HepG2 (cell line): Measurements from ENCODE around the gene WDR87. TPM values are rescaled to one million over a fixed set of nuclear protein-coding genes. Genes with fewer than 3 reads are reported as not detected.

ENCODE experiments used
- AKNA ChIP-seq: sonication (generic); formaldehyde crosslinking; IDR thresholded peaks from 2 replicates; pipeline ENCODE4 v1.4.0; 2020; ENCODE audit warnings: missing genetic modification reagents, borderline replicate concordance
- ASH2L ChIP-seq: fragments of 300-600, 200-600 bp; sonication (generic); IDR thresholded peaks from 2 replicates; pipeline ENCODE4 v1.7.0; 2017; ENCODE audit warnings: low read depth, mild to moderate bottlenecking, moderate library complexity, mixed read lengths, low read length; ENCODE audit not compliant: insufficient read length
- ATF7-NPFF ChIP-seq: sonication (generic); formaldehyde crosslinking; IDR thresholded peaks from 2 replicates; pipeline ENCODE4 v1.8.1; 2023; ENCODE audit warnings: mild to moderate bottlenecking, low read depth, missing genetic modification reagents, moderate library complexity
- BRCA1 ChIP-seq: sonication (generic); formaldehyde crosslinking; IDR thresholded peaks from 2 replicates; pipeline ENCODE4 v1.4.0; 2020; ENCODE audit warnings: missing genetic modification reagents
- HDAC6 ChIP-seq: fragments of 200-600 bp; sonication (generic); IDR thresholded peaks from 2 replicates; pipeline ENCODE4 v1.7.0; 2017; ENCODE audit warnings: mild to moderate bottlenecking, antibody characterized with exemption, low read length, low read depth
- KLF11 ChIP-seq: IDR thresholded peaks from 2 replicates; pipeline ENCODE4 v1.6.1; 2016; ENCODE audit warnings: missing compliant biosample characterization
- LCORL ChIP-seq, 2 experiments: fragments of 450-650 bp in 1 of 2; sonication (generic) in 1 of 2; formaldehyde crosslinking in 1 of 2; IDR thresholded peaks; 2 replicates each; pipeline versions ENCODE4 v1.5.0 to v1.6.1; 2017 to 2020; ENCODE audit warnings: antibody characterized with exemption in 1 of 2, missing genetic modification reagents in 1 of 2
- NFE2L1 ChIP-seq: sonication (generic); formaldehyde crosslinking; IDR thresholded peaks from 2 replicates; pipeline ENCODE4 v1.4.0; 2020; ENCODE audit warnings: missing genetic modification reagents, mild to moderate bottlenecking, borderline replicate concordance
- REPIN1 ChIP-seq: sonication (generic); formaldehyde crosslinking; IDR thresholded peaks from 2 replicates; pipeline ENCODE4 v1.8.0; 2022; ENCODE audit warnings: missing genetic modification reagents, low read depth, mild to moderate bottlenecking, borderline replicate concordance
- SMARCC2 ChIP-seq: fragments of 450-650 bp; IDR thresholded peaks from 2 replicates; pipeline ENCODE4 v1.6.1; 2017; ENCODE audit warnings: antibody characterized with exemption, mild to moderate bottlenecking
- SP5 ChIP-seq: IDR thresholded peaks from 2 replicates; pipeline ENCODE4 v1.6.1; 2016; ENCODE audit warnings: low read depth, borderline replicate concordance
- TCF7L2 ChIP-seq: IDR thresholded peaks from 2 replicates; pipeline ENCODE4 v1.6.1; 2011; ENCODE audit warnings: mild to moderate bottlenecking, low read depth, low read length, moderate library complexity
- ZNF274 ChIP-seq: sonication (generic); formaldehyde crosslinking; IDR thresholded peaks from 2 replicates; pipeline ENCODE4 v1.5.1; 2020; ENCODE audit warnings: mild to moderate bottlenecking, missing genetic modification reagents
- ZNF333 ChIP-seq: sonication (generic); formaldehyde crosslinking; IDR thresholded peaks from 2 replicates; pipeline ENCODE4 v1.4.0; 2020; ENCODE audit warnings: mild to moderate bottlenecking, missing genetic modification reagents, borderline replicate concordance
- ZNF33B ChIP-seq: sonication (generic); formaldehyde crosslinking; IDR thresholded peaks from 2 replicates; pipeline ENCODE4 v1.5.1; 2020; ENCODE audit warnings: mild to moderate bottlenecking, missing genetic modification reagents
- ZNF354B ChIP-seq: sonication (generic); formaldehyde crosslinking; IDR thresholded peaks from 2 replicates; pipeline ENCODE4 v1.8.0; 2022; ENCODE audit warnings: mild to moderate bottlenecking, missing genetic modification reagents
- ZNF382 ChIP-seq: sonication (generic); formaldehyde crosslinking; IDR thresholded peaks from 2 replicates; pipeline ENCODE4 v1.5.0; 2020; ENCODE audit warnings: missing genetic modification reagents, mild to moderate bottlenecking, borderline replicate concordance
- ZNF414 ChIP-seq: sonication (generic); formaldehyde crosslinking; IDR thresholded peaks from 2 replicates; pipeline ENCODE4 v1.5.0; 2020; ENCODE audit warnings: missing genetic modification reagents
- ZNF549 ChIP-seq: sonication (generic); formaldehyde crosslinking; IDR thresholded peaks from 2 replicates; pipeline ENCODE4 v1.5.0; 2020; ENCODE audit warnings: missing genetic modification reagents
- ZNF564 ChIP-seq: sonication (generic); formaldehyde crosslinking; IDR thresholded peaks from 2 replicates; pipeline ENCODE4 v1.8.1; 2023; ENCODE audit warnings: mild to moderate bottlenecking, missing genetic modification reagents
- ZNF674 ChIP-seq: sonication (generic); formaldehyde crosslinking; IDR thresholded peaks from 2 replicates; pipeline ENCODE4 v1.5.0; 2020; ENCODE audit warnings: low read depth, mild to moderate bottlenecking, missing genetic modification reagents
- ZNF75D ChIP-seq: sonication (generic); formaldehyde crosslinking; IDR thresholded peaks from 2 replicates; pipeline ENCODE4 v1.8.1; 2023; ENCODE audit warnings: missing genetic modification reagents, mild to moderate bottlenecking, borderline replicate concordance
- polyA plus RNA-seq, 8 experiments: library from polyadenylated mRNA; depleted of rRNA in 3 of 8; stranded (reverse) in 7 of 8; unstranded in 1 of 8; fragments of >200 nt; fragmentation: Illumina TruSeq in 4 of 8; extraction: Trizol in 4 of 8; gene quantifications; 2 replicates each; pipeline versions ENCODE4 v1.2.1 to v1.2.3, GENCODE V29; 2011 to 2016; ENCODE audit warnings: low read depth in 4 of 8, missing spikeins in 1 of 8, mixed read lengths in 1 of 8; ENCODE audit not compliant: insufficient read depth in 1 of 8
- total RNA-seq, 5 experiments: library from RNA; depleted of rRNA; stranded (reverse); fragments of >200 nt; fragmentation: Illumina TruSeq; extraction: Trizol; gene quantifications; 2 replicates each; pipeline ENCODE4 v1.2.3, GENCODE V29; 2016; ENCODE audit warnings: low read depth in 1 of 5
- TF ChIP-seq, protein P1 (sequence below): IDR thresholded peaks from 2 replicates; pipeline ENCODE4 v1.6.1; 2012; ENCODE audit warnings: inconsistent platforms
- TF ChIP-seq, protein P2 (sequence below): sonication (generic); formaldehyde crosslinking; IDR thresholded peaks from 2 replicates; pipeline ENCODE4 v1.5.1; 2020; ENCODE audit warnings: missing genetic modification reagents, mild to moderate bottlenecking, borderline replicate concordance

WDR87 gene
- total and polyA plus RNA-seq, 2 of the 13 experiments (the other 11 are each of a cell fraction or from before 2014, with no cell fraction given): not detected

- TF ChIP-seq ZNF414 (CRISPR knock-in tag) (peak; percentile 37; the same call in 1 of the 2 replicates), ATF7-NPFF (CRISPR knock-in tag) (no peak), ASH2L (peak; percentile 71), KLF11 (0 out of 2 replicates have a peak, but pooled peaks have one; percentile 33), ZNF75D (no peak), ZNF354B (CRISPR knock-in tag) (no peak), REPIN1 (CRISPR knock-in tag) (peak; percentile 45; the same call in 1 of the 2 replicates), ZNF674 (CRISPR knock-in tag) (no peak), ZNF382 (CRISPR knock-in tag) (no peak), AKNA (no peak), ZNF274 (CRISPR knock-in tag) (peak; percentile 70; the same call in 1 of the 2 replicates), ZNF564 (CRISPR knock-in tag) (no peak), ZNF33B (CRISPR knock-in tag) (no peak), HDAC6 (no peak), SMARCC2 (no peak), TCF7L2 (no peak), NFE2L1 (no peak), ZNF333 (no peak), BRCA1 (CRISPR knock-in tag) (no peak), SP5 (CRISPR knock-in tag) (no peak), LCORL (IDR thresholded peaks at IDR 0.05) (no peak), LCORL (CRISPR knock-in tag; IDR thresholded peaks at IDR 0.05) (peak; percentile 85; the same call in 1 of the 2 replicates), ZNF549 (CRISPR knock-in tag) (no peak)
- TF ChIP-seq, protein P1, sequence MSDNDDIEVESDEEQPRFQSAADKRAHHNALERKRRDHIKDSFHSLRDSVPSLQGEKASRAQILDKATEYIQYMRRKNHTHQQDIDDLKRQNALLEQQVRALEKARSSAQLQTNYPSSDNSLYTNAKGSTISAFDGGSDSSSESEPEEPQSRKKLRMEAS: peak; percentile 68; the same call in 1 of the 2 replicates
- TF ChIP-seq, protein P2, sequence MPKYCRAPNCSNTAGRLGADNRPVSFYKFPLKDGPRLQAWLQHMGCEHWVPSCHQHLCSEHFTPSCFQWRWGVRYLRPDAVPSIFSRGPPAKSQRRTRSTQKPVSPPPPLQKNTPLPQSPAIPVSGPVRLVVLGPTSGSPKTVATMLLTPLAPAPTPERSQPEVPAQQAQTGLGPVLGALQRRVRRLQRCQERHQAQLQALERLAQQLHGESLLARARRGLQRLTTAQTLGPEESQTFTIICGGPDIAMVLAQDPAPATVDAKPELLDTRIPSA (CRISPR knock-in tag): no peak
These were observed 25.7 kb upstream of the WDR87 start (continued) for GRCh38 chr19:37931881-37932655.
